GM23338 (cell line): ENCODE data around the gene BEX1. TPM values are rescaled to one million over a fixed set of nuclear protein-coding genes. Genes with fewer than 3 reads are reported as not detected.

Source experiments
- ATAC-seq: fragments of 200-7000 bp; cut with Tn5 transposase; 3 replicates; pipeline ENCODE4 v1.9.1; 2020
- DNase-seq: peaks from one replicate; pipeline ENCODE4 v3.0.0-alpha.2; 2015; ENCODE audit warnings: low spot score
- H2AFZ ChIP-seq: fragments of 200-600 bp; sonication (generic); 2 replicates; pipeline ENCODE4 v1.8.0; 2016; ENCODE audit warnings: antibody characterized with exemption, mild to moderate bottlenecking, moderate library complexity
- H3F3A ChIP-seq: fragments of 200-600 bp; sonication (generic); replicated peaks from 2 replicates; pipeline ENCODE4 v1.8.0; 2017; ENCODE audit warnings: antibody characterized with exemption, mixed run types, low read depth
- H3K27ac ChIP-seq: fragments of 200-600 bp; sonication (generic); 2 replicates; pipeline ENCODE4 v1.6.1; 2016; ENCODE audit warnings: low read depth
- H3K27me3 ChIP-seq: fragments of 200-600 bp; sonication (generic); 2 replicates; pipeline ENCODE4 v1.8.0; 2016; ENCODE audit warnings: mild to moderate bottlenecking, mixed run types, moderate library complexity; ENCODE audit not compliant: insufficient read depth
- H3K36me3 ChIP-seq: fragments of 200-600 bp; sonication (generic); 2 replicates; pipeline ENCODE4 v1.8.0; 2016; ENCODE audit warnings: mild to moderate bottlenecking; ENCODE audit not compliant: insufficient read depth
- H3K4me1 ChIP-seq: fragments of 200-600 bp; sonication (generic); 2 replicates; pipeline ENCODE4 v1.8.0; 2016; ENCODE audit warnings: mild to moderate bottlenecking, moderate library complexity; ENCODE audit not compliant: insufficient read depth
- H3K4me2 ChIP-seq: fragments of 200-600 bp; sonication (generic); 2 replicates; pipeline ENCODE4 v1.7.1; 2017; ENCODE audit warnings: mixed run types
- H3K4me3 ChIP-seq: fragments of 200-600 bp; sonication (generic); 2 replicates; pipeline ENCODE4 v1.6.1; 2016; ENCODE audit warnings: mixed run types
- H3K79me2 ChIP-seq: fragments of 200-600 bp; sonication (generic); replicated peaks from 2 replicates; pipeline ENCODE4 v1.8.0; 2017; ENCODE audit warnings: mild to moderate bottlenecking; ENCODE audit not compliant: insufficient read depth
- H3K9me2 ChIP-seq: fragments of 200-600 bp; sonication (generic); 2 replicates; pipeline ENCODE4 v1.8.0; 2017; ENCODE audit not compliant: insufficient read depth
- H4K20me1 ChIP-seq: fragments of 200-600 bp; sonication (generic); replicated peaks from 2 replicates; pipeline ENCODE4 v1.8.0; 2017; ENCODE audit warnings: mild to moderate bottlenecking; ENCODE audit not compliant: insufficient read depth
- H3K27ac Mint-ChIP-seq: 2 replicates; pipeline ENCODE4 v1.8.0; 2020; ENCODE audit warnings: inconsistent platforms, mild to moderate bottlenecking, moderate library complexity, mixed read lengths
- H3K27me3 Mint-ChIP-seq: 3 replicates; pipeline ENCODE4 v1.8.0; 2022; ENCODE audit warnings: low read depth, mild to moderate bottlenecking, moderate library complexity, mixed read lengths, inconsistent platforms; ENCODE audit not compliant: insufficient read depth, poor library complexity
- H3K36me3 Mint-ChIP-seq: 3 replicates; pipeline ENCODE4 v1.8.0; 2021; ENCODE audit warnings: low read depth, mild to moderate bottlenecking, inconsistent platforms, moderate library complexity, mixed read lengths
- H3K4me1 Mint-ChIP-seq: 3 replicates; pipeline ENCODE4 v1.8.0; 2020; ENCODE audit warnings: mild to moderate bottlenecking, inconsistent platforms, mixed read lengths
- H3K4me3 Mint-ChIP-seq: 3 replicates; pipeline ENCODE4 v1.8.0; 2021; ENCODE audit warnings: moderate library complexity, mild to moderate bottlenecking, inconsistent platforms, mixed read lengths
- H3K9me3 Mint-ChIP-seq: 3 replicates; pipeline ENCODE4 v1.8.0; 2020; ENCODE audit warnings: moderate library complexity, mild to moderate bottlenecking, inconsistent platforms, mixed read lengths
- ETS1 ChIP-seq: IDR thresholded peaks from 2 replicates; pipeline ENCODE4 v1.6.1; 2016; ENCODE audit warnings: antibody characterized with exemption
- EZH2phosphoT487 ChIP-seq: fragments of 200-600 bp; sonication (generic); IDR thresholded peaks from one replicate; pipeline ENCODE4 v1.8.1; 2018; ENCODE audit warnings: antibody characterized with exemption; ENCODE audit not compliant: unreplicated experiment
- JUNB ChIP-seq: IDR thresholded peaks from one replicate; pipeline ENCODE4 v1.6.1; 2016; ENCODE audit warnings: antibody characterized with exemption; ENCODE audit not compliant: unreplicated experiment
- NANOG ChIP-seq: IDR thresholded peaks from 2 replicates; pipeline ENCODE4 v1.6.1; 2016; ENCODE audit warnings: antibody characterized with exemption, borderline replicate concordance
- POLR2AphosphoS5 ChIP-seq: IDR thresholded peaks from 2 replicates; pipeline ENCODE4 v1.6.1; 2016; ENCODE audit warnings: antibody characterized with exemption, low read depth
- REST ChIP-seq: IDR thresholded peaks from one replicate; pipeline ENCODE4 v1.6.1; 2018; ENCODE audit warnings: antibody characterized with exemption; ENCODE audit not compliant: unreplicated experiment
- STAT1 ChIP-seq: IDR thresholded peaks from one replicate; pipeline ENCODE4 v1.6.1; 2016; ENCODE audit warnings: antibody characterized with exemption; ENCODE audit not compliant: unreplicated experiment
- ZNF462 ChIP-seq: fragments of 250-450 bp; sonication (Bioruptor Pico); IDR thresholded peaks from 2 replicates; pipeline ENCODE4 v1.5.0; 2020; ENCODE audit warnings: mild to moderate bottlenecking, moderate library complexity
- polyA plus RNA-seq: library from polyadenylated mRNA; unstranded; fragments of >200 nt; fragmentation: Nextera tagmentation; extraction: Ambion mirVana; gene quantifications from 2 replicates; pipeline ENCODE4 v1.2.1, GENCODE V29; 2016
- total RNA-seq: library from RNA; depleted of rRNA; stranded (reverse); fragments of >200 nt; shearing (Covaris generic); gene quantifications from 2 replicates; pipeline ENCODE4 v1.2.3, GENCODE V29; 2014

The BEX1 gene
- total and polyA plus RNA-seq, 2 experiments from 2014 or later = 52.9 to 142 TPM

- H3K4me1 Mint-ChIP-seq = peaks cover 3% of the 10 kb centered on the region; the same call in 2 of the 3 replicates
- Histone ChIP-seq H3K36me3 (no peaks in the 10 kb centered on the region), H2AFZ (no peak overlapping the region), H3K4me1 (no peaks in the 10 kb centered on the region), H3K4me2 (no peak overlapping the region), H4K20me1 (no peaks in the 10 kb centered on the region), H3K79me2 (no peaks in the 10 kb centered on the region), H3F3A (no peaks in the 10 kb centered on the region), H3K9me2 (no peaks in the 10 kb centered on the region), H3K27ac (no peak overlapping the region), H3K4me3 (no peak overlapping the region), H3K27me3 (no peaks in the 10 kb centered on the region)
- no peak overlapping the region for H3K4me3 Mint-ChIP-seq
- ATAC-seq (no peak), DNase-seq (no peak)
- H3K27ac Mint-ChIP-seq = no peak overlapping the region
- H3K9me3 Mint-ChIP-seq = no peaks in the 10 kb centered on the region
- no peaks in the 10 kb centered on the region for H3K27me3 Mint-ChIP-seq
- H3K36me3 Mint-ChIP-seq = peaks cover 5% of the 10 kb centered on the region; the same call in 2 of the 3 replicates
- TF ChIP-seq JUNB = no peak
- no peak for TF ChIP-seq EZH2phosphoT487
- TF ChIP-seq REST = no peak
- TF ChIP-seq POLR2AphosphoS5 = no peak
- TF ChIP-seq NANOG = no peak
- TF ChIP-seq ETS1 = no peak
- TF ChIP-seq STAT1 = no peak
- no peak for TF ChIP-seq ZNF462 (CRISPR knock-in tag)
These were observed 7.1 kb downstream of the BEX1 start for GRCh38 chrX:103056902-103057301.
